Upper lobe of left lung (tissue), 6 donors: ENCODE measurements around the gene CLIP1. TPM values are rescaled to one million over a fixed set of nuclear protein-coding genes. Genes with fewer than 3 reads are reported as not detected.
"Not testable (repeated sequence)": the region's sequence is repeated elsewhere in the genome, so short reads cannot be mapped to it uniquely, and the experiment has no call there.

Experiments used
- ATAC-seq, 2 donors: fragments of 200-7000 bp; cut with Tn5 transposase; one replicate each; pipeline ENCODE4 v1.9.1; 2022; ENCODE audit warnings: mild to moderate bottlenecking in 2 of 2, moderate library complexity in 2 of 2; ENCODE audit not compliant: low FRiP score in 2 of 2
- DNase-seq, 2 donors: peaks; one replicate each; pipeline ENCODE4 v3.0.0-alpha.2; 2019 to 2020
- H3K27ac ChIP-seq, 4 donors: fragments of 200-600 bp; sonication (generic); one replicate each; pipeline ENCODE4 v1.5.1; 2016 to 2019
- H3K27me3 ChIP-seq, 4 donors: fragments of 200-600 bp; sonication (generic); one replicate each; pipeline ENCODE4 v1.5.1; 2017 to 2019
- H3K36me3 ChIP-seq, 4 donors: fragments of 200-600 bp; sonication (generic); one replicate each; pipeline ENCODE4 v1.5.1; 2016 to 2019
- H3K4me1 ChIP-seq, 4 donors: fragments of 200-600 bp; sonication (generic); one replicate each; pipeline ENCODE4 v1.5.1; 2018 to 2019
- H3K4me3 ChIP-seq, 4 donors: fragments of 200-600 bp; sonication (generic); one replicate each; pipeline ENCODE4 v1.5.1; 2017 to 2019; ENCODE audit warnings: mild to moderate bottlenecking in 2 of 4, moderate library complexity in 1 of 4
- H3K9me3 ChIP-seq, 4 donors: fragments of 200-600 bp; sonication (generic); one replicate each; pipeline ENCODE4 v1.5.1; 2018 to 2019
- CTCF ChIP-seq, 6 experiments: fragments of 450-650 bp in 4 of 6; fragments of 200-600 bp in 2 of 6; sonication (generic) in 2 of 6; IDR thresholded peaks; one replicate each; pipeline ENCODE4 v1.5.1; 2016 to 2019; ENCODE audit warnings: antibody characterized with exemption in 6 of 6
- EP300 ChIP-seq, 4 donors: sonication (generic); formaldehyde crosslinking; IDR thresholded peaks; one replicate each; pipeline ENCODE4 v1.5.1; 2017; ENCODE audit warnings: antibody characterized with exemption in 4 of 4, control low read depth in 2 of 4
- POLR2A ChIP-seq, 4 donors: fragments of 450-650 bp; IDR thresholded peaks; one replicate each; pipeline ENCODE4 v1.5.1; 2016 to 2017; ENCODE audit warnings: antibody characterized with exemption in 4 of 4, mild to moderate bottlenecking in 2 of 4
- POLR2AphosphoS5 ChIP-seq, 2 donors: sonication (generic); formaldehyde crosslinking; IDR thresholded peaks; one replicate each; pipeline ENCODE4 v1.5.1; 2017; ENCODE audit warnings: antibody characterized with exemption in 2 of 2
- WGBS, 2 donors: methylation state at CpG; one replicate each; pipeline ENCODE4 v1.1.5; 2017 to 2018; 5-methylcytosine and 5-hydroxymethylcytosine counted together
- total RNA-seq, 6 donors: library from RNA; depleted of rRNA in 4 of 6; stranded (reverse); fragments of >200 nt in 4 of 6; gene quantifications; one replicate each; pipeline versions ENCODE4 v1.1.0 to v1.2.1, GENCODE V29; 2016 to 2021
- donor health status: DM: no; HTN: no; CAD: no; lungs with moderate emphysema.
- donor health status: DM: no; HTN: yes; CAD: no; lungs with severe emphysema.

The CLIP1 gene
- total RNA-seq, 6 donors from 2014 or later, result 78.4 to 152 (median 104) TPM

GRCh38 chr12:122464317-122465042, 42.0 kb upstream of the CLIP1 start:
- 74 to 79% methylated on average over 17 of the region's 17 CpGs for WGBS, 2 donors
- not testable (repeated sequence) for H3K27me3 ChIP-seq, H3K9me3 ChIP-seq, H3K36me3 ChIP-seq, H3K4me1 ChIP-seq, H3K4me3 ChIP-seq
- ATAC-seq (peak; percentile 86 to 95), DNase-seq (peak in 1 of 2 donors; percentile 58)
- H3K27ac ChIP-seq, result peak overlapping the region; percentile 17 to 69 (median 37)
- TF ChIP-seq POLR2AphosphoS5 (IDR thresholded peaks at IDR 0.05) (peak; percentile 47 to 88), EP300 (IDR thresholded peaks at IDR 0.05) (peak in 2 of 4 donors; percentile 47 to 91)

GRCh38 chr12:122460641-122461040, 38.2 kb upstream of the CLIP1 start:
- WGBS, 2 donors, result 75 to 83% methylated on average over 2 of the region's 2 CpGs
- DNase-seq (no peak), ATAC-seq (no peak)
- TF ChIP-seq CTCF (IDR thresholded peaks at IDR 0.05) (no peak), POLR2A (IDR thresholded peaks at IDR 0.05) (no peak), POLR2AphosphoS5 (IDR thresholded peaks at IDR 0.05) (no peak), EP300 (IDR thresholded peaks at IDR 0.05) (no peak)
- Histone ChIP-seq H3K9me3 (no peaks in the 10 kb centered on the region), H3K36me3 (no peaks in the 10 kb centered on the region), H3K4me3 (no peak overlapping the region), H3K4me1 (peaks cover 0 to 8% (median 0%) of the 10 kb centered on the region in 4 donors), H3K27me3 (no peaks in the 10 kb centered on the region), H3K27ac (no peak overlapping the region)

GRCh38 chr12:122460061-122460460, 37.6 kb upstream of the CLIP1 start:
- H3K27me3 ChIP-seq, result no peaks in the 10 kb centered on the region
- no peaks in the 10 kb centered on the region for H3K9me3 ChIP-seq
- WGBS, 2 donors, result 82 to 97% methylated on average over 7 of the region's 7 CpGs
- H3K36me3 ChIP-seq, result no peaks in the 10 kb centered on the region
- ATAC-seq, result no peak
- no peak for TF ChIP-seq POLR2A (IDR thresholded peaks at IDR 0.05)
- TF ChIP-seq POLR2AphosphoS5 (IDR thresholded peaks at IDR 0.05), result no peak
- no peak for TF ChIP-seq CTCF (IDR thresholded peaks at IDR 0.05)
- TF ChIP-seq EP300 (IDR thresholded peaks at IDR 0.05), result no peak
- no peak overlapping the region for H3K4me3 ChIP-seq
- peaks cover 0 to 8% (median 0%) of the 10 kb centered on the region in 4 donors for H3K4me1 ChIP-seq
- DNase-seq, result no peak
- no peak overlapping the region for H3K27ac ChIP-seq

- Histone ChIP-seq H3K36me3 (no peaks in the 10 kb centered on the region), H3K27ac (no peak overlapping the region), H3K4me3 (no peak overlapping the region), H3K27me3 (no peaks in the 10 kb centered on the region), H3K9me3 (no peaks in the 10 kb centered on the region), H3K4me1 (peaks cover 0 to under 1% (median 0%) of the 10 kb centered on the region in 4 donors)
- TF ChIP-seq POLR2AphosphoS5 (IDR thresholded peaks at IDR 0.05) (no peak), EP300 (IDR thresholded peaks at IDR 0.05) (no peak), POLR2A (IDR thresholded peaks at IDR 0.05) (no peak), CTCF (IDR thresholded peaks at IDR 0.05) (no peak)
- DNase-seq (no peak), ATAC-seq (no peak)
- 74 to 83% methylated on average over 2 of the region's 2 CpGs for WGBS, 2 donors
Observed at GRCh38 chr12:122459211-122459610, 36.7 kb upstream of the CLIP1 start.

- TF ChIP-seq CTCF (IDR thresholded peaks at IDR 0.05) (no peak), POLR2AphosphoS5 (IDR thresholded peaks at IDR 0.05) (no peak), POLR2A (IDR thresholded peaks at IDR 0.05) (no peak), EP300 (IDR thresholded peaks at IDR 0.05) (no peak)
- H3K27ac ChIP-seq, result no peak overlapping the region
- H3K36me3 ChIP-seq, result no peaks in the 10 kb centered on the region
- DNase-seq (no peak), ATAC-seq (no peak)
- WGBS, 2 donors, result 83 to 93% methylated on average over 16 of the region's 17 CpGs
- no peak overlapping the region for H3K4me3 ChIP-seq
- H3K9me3 ChIP-seq, result no peaks in the 10 kb centered on the region
- no peaks in the 10 kb centered on the region for H3K27me3 ChIP-seq
- H3K4me1 ChIP-seq, result peaks cover 0 to 7% (median 5%) of the 10 kb centered on the region in 4 donors
Observed at GRCh38 chr12:122458105-122459035, 35.9 kb upstream of the CLIP1 start.
